Astrocyte (in vitro differentiated cells and primary cell): Measurements from ENCODE around the gene MYH7B.

Experiments used
- CTCF ChIP-seq: IDR thresholded peaks from 2 replicates; pipeline ENCODE4 v1.5.1; 2011; ENCODE audit warnings: low read depth, mild to moderate bottlenecking, inconsistent platforms, low read length, moderate library complexity; ENCODE audit not compliant: insufficient read depth
- EZH2 ChIP-seq: IDR thresholded peaks from 2 replicates; pipeline ENCODE4 v1.6.1; 2012; ENCODE audit warnings: mild to moderate bottlenecking, low read length, inconsistent platforms; ENCODE audit not compliant: insufficient read depth

- no peak for TF ChIP-seq CTCF
- TF ChIP-seq EZH2: no peak
These were observed at the start of gene MYH7B, which contains the start of gene GSS for GRCh38 chr20:34955231-34956040.
